Testis (tissue), 3 donors: ENCODE measurements around the gene ADIRF. TPM values are rescaled to one million over a fixed set of nuclear protein-coding genes. Genes with fewer than 3 reads are reported as not detected.
"Not testable (repeated sequence)": the region's sequence is repeated elsewhere in the genome, so short reads cannot be mapped to it uniquely, and the experiment has no call there.

Experiments used
- DNase-seq: peaks from one replicate; pipeline ENCODE4 v3.0.0-alpha.2; 2019
- H3K27ac ChIP-seq, 2 donors: fragments of 200-600 bp; sonication (generic); one replicate each; pipeline ENCODE4 v1.5.1; 2019
- H3K27me3 ChIP-seq: fragments of 200-600 bp; sonication (generic); one replicate; pipeline ENCODE4 v1.5.1; 2019
- H3K36me3 ChIP-seq: fragments of 200-600 bp; sonication (generic); one replicate; pipeline ENCODE4 v1.5.1; 2017; ENCODE audit warnings: low read depth; ENCODE audit errors: missing control alignments
- H3K4me1 ChIP-seq: fragments of 200-600 bp; sonication (generic); one replicate; pipeline ENCODE4 v1.5.1; 2019
- H3K4me3 ChIP-seq, 2 donors: fragments of 200-600 bp; sonication (generic); one replicate each; pipeline ENCODE4 v1.5.1; 2017 to 2019
- H3K9me3 ChIP-seq: fragments of 200-600 bp; sonication (generic); one replicate; pipeline ENCODE4 v1.5.1; 2017
- WGBS, 2 donors: methylation state at CpG; one replicate each; pipeline ENCODE4 v1.1.5; 2018; 5-methylcytosine and 5-hydroxymethylcytosine counted together
- intact Hi-C: fragments of 100-400 bp; cut with DNase I; formaldehyde crosslinking; loops from one replicate; pipeline ENCODE4 v1.15.1; 2023; ENCODE audit warnings: low total_unique reads
- polyA plus RNA-seq: library from polyadenylated mRNA; stranded (reverse); fragments of 350-450 nt; fragmentation: Illumina TruSeq; extraction: RNeasy Lipid Tissue Mini Kit (QIAGEN cat#74804); gene quantifications from one replicate; pipeline ENCODE4 v1.2.3, GENCODE V29; 2014; ENCODE audit warnings: low read depth, low replicate concordance; ENCODE audit not compliant: insufficient read depth
- small RNA-seq, 2 donors: library from RNA; depleted of rRNA; stranded (forward); fragments of <200 nt; gene quantifications; one replicate each; pipeline ENCODE3, GENCODE V24; 2016
- total RNA-seq, 2 donors: library from RNA; depleted of rRNA; stranded (reverse); fragments of >200 nt; gene quantifications; one replicate each; pipeline ENCODE4 v1.2.3, GENCODE V29; 2016

The ADIRF gene
- total and polyA plus RNA-seq, 3 donors from 2014 or later: 21.4 to 85.6 (median 35.0) TPM

GRCh38 chr10:87014986-87015716 lies 46.9 kb downstream of the ADIRF start:
- 82 to 84% methylated on average over 10 of the region's 10 CpGs for WGBS, 2 donors

GRCh38 chr10:87018127-87018526 lies 49.8 kb downstream of the ADIRF start:
- intact Hi-C loops, H3K4me3 ChIP-seq, H3K36me3 ChIP-seq, DNase-seq, H3K4me1 ChIP-seq, H3K9me3 ChIP-seq, H3K27ac ChIP-seq, H3K27me3 ChIP-seq: not testable (repeated sequence)
- 91 to 93% methylated on average over 3 to 6 of the region's 6 CpGs for WGBS, 2 donors

More at GRCh38 chr10:87014986-87015716, 46.9 kb downstream of the ADIRF start:
- H3K9me3 ChIP-seq, intact Hi-C loops, H3K4me1 ChIP-seq, H3K27me3 ChIP-seq, H3K36me3 ChIP-seq, H3K27ac ChIP-seq, H3K4me3 ChIP-seq, DNase-seq: not testable (repeated sequence)

- H3K36me3 ChIP-seq, H3K4me1 ChIP-seq, H3K9me3 ChIP-seq, DNase-seq, H3K4me3 ChIP-seq, intact Hi-C loops, H3K27me3 ChIP-seq, H3K27ac ChIP-seq: not testable (repeated sequence)
- WGBS, 2 donors: 85 to 89% methylated on average over 5 to 6 of the region's 6 CpGs
These were observed 50.8 kb downstream of the ADIRF start for GRCh38 chr10:87019066-87019465.

GRCh38 chr10:87019504-87019903 lies 51.2 kb downstream of the ADIRF start:
- intact Hi-C loops, H3K9me3 ChIP-seq, H3K4me3 ChIP-seq, H3K4me1 ChIP-seq, H3K27me3 ChIP-seq, H3K36me3 ChIP-seq, DNase-seq, H3K27ac ChIP-seq: not testable (repeated sequence)
- WGBS, 2 donors: 100% methylated on average over 1 of the region's 1 CpG

- DNase-seq, H3K27me3 ChIP-seq, H3K4me3 ChIP-seq, H3K4me1 ChIP-seq, H3K27ac ChIP-seq, H3K9me3 ChIP-seq, H3K36me3 ChIP-seq, intact Hi-C loops: not testable (repeated sequence)
- WGBS, 2 donors: 97% methylated on average over 9 of the region's 9 CpGs; no CpG with 5 or more reads in 1 of the 2 donors
These were observed 51.8 kb downstream of the ADIRF start, which contains the start of gene FAM25A for GRCh38 chr10:87020056-87020455. FAM25A (plus strand) TSS chr10:87020294; CDS start chr10:87020325, 31 bp downstream.

Small RNA genes lying within 50 kb of the gene (small RNA-seq; reads per million reads assigned to genes)
- 0 reads per million in 2 donors for gene BMS1P3
- 0 reads per million in 2 donors for gene FAM25A

Other genes with a start within 250 kb of the ADIRF start
- 10 to 100 TPM; 42.6 to 51.1 TPM for gene BMPR1A, start 211.9 kb upstream of the ADIRF start, total RNA-seq
- gene BMPR1A, start 211.9 kb upstream of the ADIRF start, polyA plus RNA-seq: 19.5 TPM
- 10 to 100 TPM; 14.9 to 19.1 TPM for gene MMRN2, start 10.9 kb upstream of the ADIRF start, total RNA-seq
- gene MMRN2, start 10.9 kb upstream of the ADIRF start, polyA plus RNA-seq: 21.2 TPM
- 1 to 10 TPM; 8.3 to 8.9 TPM for gene SNCG, start 9.9 kb upstream of the ADIRF start, total RNA-seq
- 30.3 TPM for gene SNCG, start 9.9 kb upstream of the ADIRF start, polyA plus RNA-seq
- not detected for gene FAM25A, start 51.8 kb downstream of the ADIRF start, total RNA-seq
- not detected for gene FAM25A, start 51.8 kb downstream of the ADIRF start, polyA plus RNA-seq
- 10 to 100 TPM; 62.5 to 64.4 TPM for gene GLUD1, start 126.4 kb downstream of the ADIRF start, total RNA-seq
- 51.9 TPM for gene GLUD1, start 126.4 kb downstream of the ADIRF start, polyA plus RNA-seq
- gene SHLD2, start 126.7 kb downstream of the ADIRF start, total RNA-seq: 10 to 100 TPM; 16.9 to 19.1 TPM
- 12.9 TPM for gene SHLD2, start 126.7 kb downstream of the ADIRF start, polyA plus RNA-seq